IPS-NIHi7 (cell line): ENCODE measurements around the gene KDM4C.

Experiments used
- DNase-seq: peaks from one replicate; pipeline ENCODE4 v3.0.0; 2012; ENCODE audit warnings: mixed read lengths; ENCODE audit errors: extremely low spot score

The KDM4C gene

GRCh38 chr9:6904371-6904770, 146.6 kb downstream of the KDM4C start:
- DNase-seq, result no peak

- no peak for DNase-seq
Observed at GRCh38 chr9:6905850-6906375, 148.1 kb downstream of the KDM4C start.

DNA sequence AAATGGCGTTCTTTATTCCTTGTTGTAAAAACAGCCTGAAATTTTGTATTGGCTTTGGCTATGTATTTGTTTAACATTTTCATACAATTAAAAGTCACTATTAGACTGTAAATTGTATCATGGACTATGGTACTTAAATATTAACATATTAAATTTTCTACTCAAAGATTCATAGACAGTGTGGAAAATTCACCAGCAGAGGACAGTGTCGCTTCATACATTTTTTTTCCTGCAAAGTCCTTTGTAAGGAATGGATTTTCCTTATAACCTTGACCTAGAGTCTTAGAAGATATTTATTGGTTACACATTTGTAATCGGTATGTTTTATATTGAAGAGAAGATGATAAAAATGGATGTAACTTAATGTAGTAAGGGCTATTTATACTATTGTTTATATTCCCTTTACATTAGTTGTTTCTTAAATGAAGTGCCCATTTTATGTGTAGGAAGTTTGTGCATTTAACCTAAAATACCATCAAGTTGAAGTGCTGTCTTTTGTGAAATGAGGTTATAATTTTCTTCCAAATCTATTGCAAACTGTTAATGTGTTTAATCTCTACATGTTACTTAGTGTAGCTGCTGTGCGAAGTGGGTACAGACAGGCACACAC, 150.1 kb downstream of the KDM4C start:
- no peak for DNase-seq

DNA sequence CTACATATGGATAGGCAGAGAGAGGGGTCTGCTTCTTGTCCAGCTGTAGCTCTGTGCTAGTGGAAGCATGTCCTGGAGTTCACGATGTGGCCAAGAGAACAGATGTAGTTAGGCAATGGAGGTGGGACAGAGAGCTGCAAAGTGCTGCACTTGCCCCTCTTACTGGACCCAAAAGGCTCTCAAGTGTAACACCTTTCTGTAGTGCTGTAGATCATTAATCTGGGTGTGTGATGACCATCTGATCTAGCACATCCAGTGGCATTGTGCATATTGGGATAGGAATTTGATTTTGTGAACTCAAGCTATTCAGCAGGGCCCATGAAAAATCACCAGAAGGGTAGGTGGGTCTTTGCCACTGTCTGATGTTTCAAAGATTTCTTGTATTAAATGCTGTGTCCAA, 151.4 kb downstream of the KDM4C start:
- no peak for DNase-seq

- DNase-seq, result no peak
Observed at GRCh38 chr9:6910032-6910431, 152.3 kb downstream of the KDM4C start.

GRCh38 chr9:6910497-6910896, 152.7 kb downstream of the KDM4C start:
- DNase-seq, result no peak

- DNase-seq, result no peak
Observed at GRCh38 chr9:6911901-6912638, 154.3 kb downstream of the KDM4C start.

- no peak for DNase-seq
Observed at GRCh38 chr9:6915635-6916034, 157.9 kb downstream of the KDM4C start.

GRCh38 chr9:6917162-6917561, 159.4 kb downstream of the KDM4C start:
- no peak for DNase-seq

- DNase-seq, result no peak
Observed at GRCh38 chr9:6920041-6920440, 162.3 kb downstream of the KDM4C start.

DNA sequence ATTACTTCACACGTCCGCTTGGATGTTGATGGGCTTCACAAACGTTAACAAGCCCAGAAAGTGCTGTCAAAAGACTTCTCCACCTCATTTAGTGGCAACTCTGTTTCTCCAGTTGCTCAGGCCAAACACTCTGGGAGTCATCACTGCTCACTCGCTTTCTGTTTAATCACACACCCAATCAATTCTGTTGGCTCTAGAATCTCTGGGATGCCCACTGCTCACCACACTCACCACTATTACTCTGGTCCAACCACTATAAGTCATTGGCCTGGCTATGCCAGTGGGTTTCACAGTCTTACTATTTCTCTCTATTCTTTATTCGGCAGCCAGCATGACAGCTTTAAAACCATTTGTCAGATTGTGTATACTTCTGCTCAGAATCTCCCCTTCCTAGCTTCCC, 163.5 kb downstream of the KDM4C start:
- no peak for DNase-seq

DNA sequence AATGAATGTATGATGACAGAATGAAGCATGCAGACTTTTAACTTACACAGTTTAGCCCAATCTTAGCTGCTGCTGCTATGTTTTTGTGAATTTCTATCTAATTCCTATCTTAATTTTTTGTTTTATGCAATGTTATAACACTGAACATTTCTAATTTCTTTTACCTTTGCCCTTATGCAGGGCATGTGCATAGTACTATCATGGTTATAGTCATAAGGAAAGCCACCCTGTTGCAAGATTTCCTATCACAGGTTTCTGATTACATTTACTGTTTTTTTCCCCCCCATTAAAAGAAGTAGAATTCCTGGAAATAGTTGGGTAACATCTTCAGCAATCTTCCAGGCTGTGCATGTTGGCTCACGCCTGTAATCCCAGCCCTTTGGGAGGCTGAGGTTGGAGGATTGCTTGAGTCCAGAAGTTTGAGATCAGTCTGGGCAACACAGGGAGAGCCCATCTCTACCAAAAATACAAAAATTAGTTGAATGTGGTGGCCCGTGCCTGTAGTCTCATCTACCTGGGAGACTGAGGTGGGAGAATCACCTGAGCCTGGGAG, 164.4 kb downstream of the KDM4C start:
- no peak for DNase-seq

DNA sequence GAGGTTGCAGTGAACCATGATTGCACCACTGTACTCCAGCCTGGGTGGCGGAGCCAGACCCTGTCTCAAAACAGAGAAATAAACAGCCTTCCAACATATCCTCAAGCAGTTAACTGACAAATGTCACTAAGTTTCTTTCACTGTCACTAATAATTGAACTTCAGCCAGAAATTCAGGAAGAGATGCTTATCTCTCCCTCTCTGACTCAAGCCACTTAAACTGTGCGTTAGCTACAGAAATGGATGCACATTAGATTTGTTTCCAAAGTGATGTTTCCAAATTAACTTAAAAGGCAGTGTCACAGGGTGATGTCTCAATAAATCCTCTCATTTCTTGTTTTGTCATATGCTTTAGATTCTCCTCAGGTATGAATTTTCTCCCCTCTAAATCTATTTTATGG, 164.9 kb downstream of the KDM4C start:
- DNase-seq, result no peak

DNA sequence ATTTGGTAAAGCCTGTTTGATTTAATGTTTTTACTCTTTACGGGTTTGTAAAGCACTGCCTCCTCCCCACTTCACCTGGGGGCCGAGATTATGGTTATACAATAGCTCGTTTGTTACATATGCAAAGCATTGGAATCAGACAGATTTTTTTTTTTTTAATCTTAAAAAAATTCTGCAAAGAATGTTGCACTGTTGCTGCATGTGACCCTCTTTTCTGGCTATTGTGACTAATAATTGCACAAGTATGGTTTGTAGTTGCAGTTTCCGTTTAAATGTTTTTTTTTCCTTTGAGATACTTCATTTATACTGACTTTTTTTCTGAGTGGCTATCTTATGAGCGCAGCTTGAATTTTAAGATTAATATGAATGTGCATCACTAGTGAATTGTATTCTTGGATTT, 165.3 kb downstream of the KDM4C start:
- no peak for DNase-seq

DNA sequence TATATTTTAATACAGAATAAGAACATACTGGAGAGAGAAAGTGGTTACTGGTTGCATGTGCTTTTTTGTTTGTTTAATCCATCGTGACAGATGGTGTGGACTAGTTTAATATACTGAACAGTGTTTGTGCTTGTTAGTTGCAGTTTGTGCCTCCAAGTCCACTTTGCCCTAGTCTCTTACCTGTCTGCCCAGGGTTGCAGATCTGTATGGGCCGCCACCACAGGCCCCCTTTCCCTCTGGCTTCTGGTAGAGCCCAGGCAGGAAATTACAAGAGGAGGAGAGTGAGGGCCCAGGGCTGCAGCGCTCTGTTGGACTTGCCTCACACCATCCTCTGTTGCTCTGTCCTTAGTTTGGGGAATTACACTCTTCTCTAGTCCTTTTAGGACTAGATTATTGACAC, 166.4 kb downstream of the KDM4C start:
- DNase-seq, result no peak

GRCh38 chr9:6924988-6925563, 167.3 kb downstream of the KDM4C start:
- no peak for DNase-seq

DNA sequence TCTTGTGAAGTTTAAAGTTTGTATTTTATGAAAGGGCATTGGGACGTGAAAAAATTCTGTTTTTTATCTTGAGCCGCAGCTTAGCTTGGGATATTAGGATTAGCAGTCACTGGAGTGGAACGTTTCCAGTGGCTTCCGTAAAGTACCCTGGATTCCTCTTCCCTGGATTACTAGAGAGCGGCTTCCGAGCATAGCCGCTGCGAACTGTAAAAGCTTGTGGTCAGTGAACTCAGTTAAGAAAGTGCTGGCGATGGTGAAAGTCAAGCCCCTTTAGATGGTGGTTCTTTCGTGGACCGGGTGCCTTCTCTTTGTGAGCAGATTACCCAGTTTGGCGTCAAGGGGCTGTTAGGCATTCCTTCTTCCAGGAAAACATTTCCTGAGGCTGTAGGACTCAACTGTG, 168.1 kb downstream of the KDM4C start:
- no peak for DNase-seq

DNA sequence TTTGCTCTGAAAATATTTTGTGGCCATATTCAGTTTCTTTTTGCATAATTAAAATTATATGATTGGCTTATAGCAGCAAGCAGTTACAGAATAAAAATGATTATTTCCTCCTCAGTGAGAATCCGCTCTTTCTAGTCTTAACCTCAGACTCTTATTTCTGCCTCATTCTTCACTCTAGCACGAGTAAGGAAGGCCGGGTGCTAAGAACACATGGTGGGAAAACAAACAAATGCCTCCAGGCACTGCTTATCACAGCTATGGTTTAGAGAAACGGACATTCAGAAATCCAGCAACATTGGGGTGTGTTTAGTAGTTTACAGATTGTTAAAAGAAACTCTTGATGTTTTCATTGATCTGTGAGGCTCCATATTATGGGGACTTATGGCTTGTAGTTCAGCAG, 168.7 kb downstream of the KDM4C start:
- DNase-seq, result no peak

DNA sequence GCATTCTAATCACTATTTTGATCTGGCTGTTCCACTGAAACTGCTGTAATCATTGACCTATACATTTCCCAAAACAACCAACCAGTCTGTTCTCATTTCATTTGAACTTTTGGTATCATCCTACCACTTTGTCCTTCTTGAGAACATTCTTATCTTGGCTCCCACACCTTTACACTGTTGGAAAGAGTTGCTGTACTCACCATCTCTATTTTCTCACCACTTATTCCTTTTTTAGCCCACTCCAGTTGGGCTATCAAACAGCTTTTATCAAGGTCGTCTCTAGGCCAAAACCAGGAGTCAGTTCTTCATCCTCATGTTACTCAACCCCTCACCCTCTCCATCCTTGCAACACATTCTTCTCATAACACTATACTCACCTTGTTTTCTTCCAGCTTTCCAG, 170.1 kb downstream of the KDM4C start:
- no peak for DNase-seq

DNA sequence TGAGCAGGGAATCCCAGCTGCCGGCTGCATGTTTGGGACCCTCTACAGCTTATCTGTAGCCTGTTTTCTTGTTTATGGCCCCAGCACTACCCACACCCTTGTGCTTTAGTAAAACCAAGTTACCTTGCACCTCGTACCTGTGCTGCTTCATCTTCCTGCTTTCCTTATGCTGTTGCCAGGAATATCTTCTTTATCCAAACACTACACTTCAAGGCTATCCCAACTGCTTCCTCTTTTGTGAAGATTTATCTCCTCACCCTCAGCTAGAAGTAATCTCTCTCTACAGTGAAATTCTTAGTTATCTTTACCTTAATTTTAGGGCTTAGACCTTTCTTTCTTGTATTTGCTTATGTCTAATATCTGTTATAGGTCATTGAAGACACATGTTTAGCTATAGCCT, 171.1 kb downstream of the KDM4C start:
- DNase-seq, result no peak

- DNase-seq, result no peak
Observed at GRCh38 chr9:6929441-6930215, 171.9 kb downstream of the KDM4C start.

- DNase-seq, result no peak
Observed at GRCh38 chr9:6930827-6931226, 173.1 kb downstream of the KDM4C start.
